Body of pancreas (tissue), 4 donors: ENCODE results near the gene GFOD1.

Source experiments
- POLR2A ChIP-seq, 3 donors: fragments of 450-650 bp; IDR thresholded peaks; one replicate each; pipeline ENCODE4 v1.6.1; 2016; ENCODE audit warnings: antibody characterized with exemption in 3 of 3, mild to moderate bottlenecking in 2 of 3
- TF ChIP-seq, protein P1 (sequence below), 7 experiments: fragments of 450-650 bp in 4 of 7; fragments of 200-600 bp in 3 of 7; sonication (generic) in 3 of 7; IDR thresholded peaks; one replicate each; pipeline ENCODE4 v1.5.1; 2016 to 2019; ENCODE audit warnings: antibody characterized with exemption in 7 of 7

- TF ChIP-seq POLR2A (IDR thresholded peaks at IDR 0.05) = no peak
- TF ChIP-seq, protein P1, sequence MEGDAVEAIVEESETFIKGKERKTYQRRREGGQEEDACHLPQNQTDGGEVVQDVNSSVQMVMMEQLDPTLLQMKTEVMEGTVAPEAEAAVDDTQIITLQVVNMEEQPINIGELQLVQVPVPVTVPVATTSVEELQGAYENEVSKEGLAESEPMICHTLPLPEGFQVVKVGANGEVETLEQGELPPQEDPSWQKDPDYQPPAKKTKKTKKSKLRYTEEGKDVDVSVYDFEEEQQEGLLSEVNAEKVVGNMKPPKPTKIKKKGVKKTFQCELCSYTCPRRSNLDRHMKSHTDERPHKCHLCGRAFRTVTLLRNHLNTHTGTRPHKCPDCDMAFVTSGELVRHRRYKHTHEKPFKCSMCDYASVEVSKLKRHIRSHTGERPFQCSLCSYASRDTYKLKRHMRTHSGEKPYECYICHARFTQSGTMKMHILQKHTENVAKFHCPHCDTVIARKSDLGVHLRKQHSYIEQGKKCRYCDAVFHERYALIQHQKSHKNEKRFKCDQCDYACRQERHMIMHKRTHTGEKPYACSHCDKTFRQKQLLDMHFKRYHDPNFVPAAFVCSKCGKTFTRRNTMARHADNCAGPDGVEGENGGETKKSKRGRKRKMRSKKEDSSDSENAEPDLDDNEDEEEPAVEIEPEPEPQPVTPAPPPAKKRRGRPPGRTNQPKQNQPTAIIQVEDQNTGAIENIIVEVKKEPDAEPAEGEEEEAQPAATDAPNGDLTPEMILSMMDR (IDR thresholded peaks at IDR 0.05) = no peak
These were observed 36.1 kb downstream of the GFOD1 start for GRCh38 chr6:13451181-13451895.
